Measurements from ENCODE around the gene C3orf18.

The C3orf18 gene

GRCh38 chr3:50567386-50568167 lies at the start of gene C3orf18:
C3orf18 (minus strand) TSS chr3:50567747; CDS start chr3:50565699, 2,048 bp downstream.
- no peak for DNase-seq

GRCh38 chr3:50616770-50617095 lies 49.2 kb upstream of the C3orf18 start:
- peak; percentile 60 for DNase-seq

DNA sequence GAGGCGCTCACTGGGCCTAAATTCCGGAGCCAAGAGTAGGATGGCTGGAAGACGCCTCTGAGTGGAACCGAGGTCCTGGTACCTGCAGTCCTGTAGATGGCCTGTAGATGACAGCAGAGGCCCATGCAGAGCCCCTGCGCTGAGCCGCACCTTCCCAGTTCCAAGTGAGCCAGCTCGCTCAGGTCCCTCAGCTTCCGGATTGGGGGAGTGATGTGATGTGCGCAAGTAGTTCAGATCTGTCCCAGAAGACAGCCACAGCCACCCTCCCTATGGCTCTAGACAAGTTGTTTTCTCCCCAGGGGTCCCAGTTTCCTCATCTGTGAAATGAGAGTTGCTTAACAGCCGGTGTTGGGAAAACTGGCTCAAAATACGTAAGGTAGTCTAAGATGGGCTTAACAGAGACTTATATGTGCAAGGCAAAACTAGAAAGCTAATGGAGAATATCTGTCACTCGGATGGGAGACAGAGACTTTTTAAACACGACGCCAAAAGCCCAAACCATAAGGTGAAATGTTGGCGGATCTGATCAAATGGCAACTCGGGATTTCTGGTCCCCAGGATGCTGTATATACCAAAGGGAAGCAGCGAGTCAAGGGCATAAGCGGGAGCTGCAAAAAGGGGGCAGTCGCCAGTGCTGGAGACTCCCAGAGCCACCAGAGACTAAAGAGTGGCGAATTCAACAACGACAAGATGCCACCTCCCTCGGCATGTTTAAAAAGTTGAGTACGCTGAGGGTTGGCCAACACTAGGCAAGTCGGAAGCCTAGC lies 48.6 kb upstream of the C3orf18 start:
- DNase-seq: peak; percentile 60

DNA sequence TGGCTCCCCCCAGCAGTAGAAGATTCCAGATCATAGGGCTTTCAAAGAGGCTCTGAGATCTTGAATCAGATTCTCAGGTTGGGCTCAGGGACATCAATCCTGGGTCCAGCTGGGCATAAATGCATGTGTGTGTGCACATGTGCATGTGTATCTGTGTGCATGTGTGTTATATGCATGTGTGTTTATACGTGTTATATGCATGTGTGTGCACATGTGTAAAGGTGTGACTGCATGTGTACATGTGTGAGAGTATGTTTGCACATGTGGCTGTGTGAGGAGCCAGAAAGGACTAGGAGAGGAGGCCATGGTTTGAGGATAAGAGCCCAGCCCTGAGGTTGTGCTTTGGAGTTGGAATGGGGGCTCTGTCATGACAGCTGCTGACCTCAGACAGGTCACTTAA lies 47.6 kb upstream of the C3orf18 start:
- DNase-seq: no peak

GRCh38 chr3:50612970-50613846 lies 45.7 kb upstream of the C3orf18 start:
- DNase-seq: no peak

GRCh38 chr3:50612234-50612882 lies 44.8 kb upstream of the C3orf18 start:
- DNase-seq: no peak

DNA sequence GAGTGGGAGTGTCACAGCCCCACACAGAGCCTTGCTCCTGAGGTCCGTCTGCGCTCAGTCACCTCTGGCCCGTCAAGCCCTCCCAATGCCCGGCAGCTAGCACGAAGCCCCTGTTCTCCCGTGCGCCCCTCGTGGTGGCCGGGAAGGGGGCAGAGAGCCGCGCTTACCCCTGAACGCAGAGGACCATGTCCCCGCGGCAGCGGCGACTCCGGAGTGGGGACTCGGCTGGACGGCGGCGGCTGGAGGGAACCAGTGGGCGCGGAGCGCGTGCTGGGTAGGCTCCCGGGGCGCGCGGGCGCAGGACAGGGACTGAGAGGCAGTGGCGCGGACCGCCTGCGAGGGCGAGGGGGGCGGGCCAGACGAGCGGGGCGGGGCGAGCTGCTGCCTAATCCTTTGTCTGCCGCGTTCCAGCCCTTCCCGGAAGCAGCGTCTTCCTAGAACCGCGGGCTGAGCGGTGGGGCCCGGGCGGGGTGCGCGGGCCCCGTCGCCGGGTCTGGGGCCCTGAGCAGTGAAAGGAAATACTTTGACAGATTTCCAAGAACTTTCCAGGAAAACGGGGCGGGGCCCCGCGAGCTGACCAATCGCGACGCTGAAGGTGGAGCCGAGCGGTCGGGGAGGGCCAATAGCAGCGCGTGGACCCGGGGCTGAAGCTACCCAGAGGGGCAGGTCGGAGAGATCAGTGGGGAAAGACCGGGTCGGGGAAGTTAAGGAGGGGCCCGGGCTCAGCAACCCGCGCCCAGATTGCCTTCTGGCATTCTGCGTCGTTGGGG lies 44.1 kb upstream of the C3orf18 start, which contains the start of gene CISH:
Gene CISH, minus strand, starts transcription at position 311 of the 770 bp plus-strand sequence. Its CDS starts 124 bp downstream, at position 187.
- DNase-seq: peak; percentile 89

GRCh38 chr3:50610992-50611463 lies 43.5 kb upstream of the C3orf18 start:
- no peak for DNase-seq

GRCh38 chr3:50610181-50610971 lies 42.8 kb upstream of the C3orf18 start:
- no peak for DNase-seq

GRCh38 chr3:50609763-50610085 lies 42.2 kb upstream of the C3orf18 start:
- no peak for DNase-seq

DNA sequence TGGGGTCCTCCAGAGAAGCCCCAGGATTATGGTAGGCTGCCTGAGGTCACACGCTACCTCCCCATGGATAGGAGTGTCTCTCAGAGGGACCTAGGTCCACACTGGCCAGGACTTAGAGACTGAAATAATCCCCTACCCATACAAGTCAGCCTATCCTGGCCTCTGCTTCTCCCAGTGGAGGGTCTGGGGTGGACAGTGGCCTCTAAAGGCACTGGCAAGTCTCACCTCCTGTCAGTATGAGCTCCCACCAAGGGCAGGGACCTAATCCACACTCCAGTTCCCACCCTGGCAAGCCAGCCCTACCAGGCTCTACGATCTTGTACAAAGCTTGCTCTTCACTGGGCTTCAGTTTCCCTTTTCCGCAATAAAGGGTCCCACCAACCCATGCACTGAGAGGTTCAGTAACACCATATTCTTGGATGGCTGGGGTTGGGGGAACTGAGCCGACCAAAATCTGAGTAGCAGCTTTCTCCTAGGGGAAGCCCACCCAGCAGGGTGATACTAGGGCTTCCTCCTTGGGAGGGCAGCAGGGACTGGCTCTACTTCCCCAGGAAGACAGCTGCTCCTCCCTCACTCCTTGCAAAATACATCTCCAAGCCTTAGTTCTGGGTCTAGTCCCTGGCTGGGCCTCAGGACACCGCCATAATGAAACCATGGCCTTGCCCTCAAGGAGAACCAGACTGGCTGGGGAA lies 41.7 kb upstream of the C3orf18 start:
- DNase-seq: no peak

- no peak for DNase-seq
Observed at GRCh38 chr3:50608278-50608677, 40.7 kb upstream of the C3orf18 start.

GRCh38 chr3:50607271-50608091 lies 39.9 kb upstream of the C3orf18 start:
- DNase-seq: no peak

- no peak for DNase-seq
Observed at GRCh38 chr3:50606596-50606995, 39.0 kb upstream of the C3orf18 start.

GRCh38 chr3:50605901-50606326 lies 38.4 kb upstream of the C3orf18 start:
- DNase-seq: no peak

- DNase-seq: no peak
Observed at GRCh38 chr3:50604628-50605588, 37.4 kb upstream of the C3orf18 start.

DNA sequence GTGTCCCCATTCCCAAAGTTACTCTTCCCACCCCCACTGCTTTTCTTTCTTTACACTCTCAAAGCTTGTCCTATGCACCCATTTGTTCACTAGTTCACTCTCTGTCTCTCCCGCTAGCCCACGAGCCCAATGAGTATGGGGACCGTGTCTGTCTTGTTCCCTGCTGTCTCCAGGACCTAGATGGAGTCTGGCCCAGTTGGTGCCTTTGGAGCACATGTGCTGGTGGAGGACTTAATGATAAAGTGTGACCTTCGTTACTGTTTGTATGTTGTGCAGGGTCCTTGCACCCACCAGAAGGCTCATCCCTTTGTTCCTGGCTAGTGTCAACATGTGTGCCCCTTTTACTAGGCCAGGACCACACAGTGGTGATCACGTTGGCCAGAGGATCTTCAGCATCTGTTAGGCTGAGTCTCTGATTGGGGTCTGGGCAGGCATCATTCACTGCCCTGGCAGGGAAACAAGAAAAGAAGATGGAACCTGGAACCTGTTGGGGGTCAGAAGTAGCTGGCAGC lies 36.6 kb upstream of the C3orf18 start:
- no peak for DNase-seq

All from DMS 273 treated with DMSO at 0.1 percent for 48 hours (cell line).